Progenitor cell of endocrine pancreas (in vitro differentiated cells): ENCODE data around the gene SOX12. TPM values are rescaled to one million over a fixed set of nuclear protein-coding genes. Genes with fewer than 3 reads are reported as not detected.

Experiments used
- DNase-seq: peaks from one replicate; pipeline ENCODE4 v3.0.0; 2021; ENCODE audit warnings: low spot score; ENCODE audit not compliant: unreplicated experiment
- H3K27ac Mint-ChIP-seq: 2 replicates; pipeline ENCODE4 v1.8.0; 2021; ENCODE audit warnings: mild to moderate bottlenecking, moderate library complexity, mixed read lengths
- H3K27me3 Mint-ChIP-seq: 2 replicates; pipeline ENCODE4 v1.8.0; 2021; ENCODE audit warnings: mixed read lengths
- H3K36me3 Mint-ChIP-seq: 2 replicates; pipeline ENCODE4 v1.8.0; 2022; ENCODE audit warnings: mixed read lengths; ENCODE audit not compliant: insufficient read depth
- H3K4me1 Mint-ChIP-seq: 2 replicates; pipeline ENCODE4 v1.8.0; 2021; ENCODE audit warnings: low read depth, mixed read lengths
- H3K4me3 Mint-ChIP-seq: 2 replicates; pipeline ENCODE4 v1.8.0; 2021; ENCODE audit warnings: low read depth, mild to moderate bottlenecking, moderate library complexity, mixed read lengths
- H3K9me3 Mint-ChIP-seq: 2 replicates; pipeline ENCODE4 v1.8.0; 2021; ENCODE audit warnings: low read depth, mixed read lengths
- total RNA-seq: library from RNA; stranded (reverse); gene quantifications from 2 replicates; pipeline ENCODE4 v1.2.1, GENCODE V29; 2021
- TF ChIP-seq, protein P1 (sequence below): fragments of 200-600 bp; sonication (generic); IDR thresholded peaks from one replicate; pipeline ENCODE4 v1.5.0; 2021; ENCODE audit warnings: antibody characterized with exemption, mild to moderate bottlenecking; ENCODE audit not compliant: unreplicated experiment

The SOX12 gene
- total RNA-seq, 1 donor from 2014 or later: 59.0 TPM

DNA sequence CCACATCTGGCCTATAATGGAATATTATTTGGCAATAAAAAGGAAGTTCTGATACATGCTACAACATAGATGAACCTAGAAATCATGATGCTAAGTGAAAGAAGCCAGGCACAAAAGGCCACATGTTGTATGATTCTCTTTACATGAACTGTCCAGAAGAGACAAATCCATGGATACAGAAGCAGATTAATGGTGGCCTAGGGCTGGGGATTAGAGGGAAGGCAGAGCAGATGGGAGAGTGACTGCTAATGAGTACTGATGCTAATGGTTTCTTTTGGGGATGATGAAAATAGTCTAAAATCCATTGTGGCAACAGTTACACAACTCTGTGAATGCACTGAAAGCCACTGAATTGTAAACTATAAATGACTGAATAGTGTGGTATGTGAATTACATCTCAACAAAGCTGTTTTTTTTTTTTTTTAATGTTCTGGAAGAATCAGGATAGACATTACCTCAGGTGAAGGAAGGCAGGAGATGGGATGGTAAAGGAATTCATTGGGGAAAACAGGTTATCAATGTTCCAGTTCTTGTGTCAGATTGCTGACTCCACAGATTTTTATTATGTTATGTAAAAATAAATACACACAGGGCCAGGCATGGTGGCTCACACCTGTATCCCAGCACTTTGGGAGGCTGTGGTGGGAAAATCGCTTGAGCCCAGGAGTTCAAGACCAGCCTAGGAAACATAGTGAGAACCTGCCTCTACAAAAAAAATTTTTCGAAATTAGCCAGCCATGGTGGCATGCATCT lies 8.9 kb upstream of the SOX12 start:
- TF ChIP-seq, protein P1, sequence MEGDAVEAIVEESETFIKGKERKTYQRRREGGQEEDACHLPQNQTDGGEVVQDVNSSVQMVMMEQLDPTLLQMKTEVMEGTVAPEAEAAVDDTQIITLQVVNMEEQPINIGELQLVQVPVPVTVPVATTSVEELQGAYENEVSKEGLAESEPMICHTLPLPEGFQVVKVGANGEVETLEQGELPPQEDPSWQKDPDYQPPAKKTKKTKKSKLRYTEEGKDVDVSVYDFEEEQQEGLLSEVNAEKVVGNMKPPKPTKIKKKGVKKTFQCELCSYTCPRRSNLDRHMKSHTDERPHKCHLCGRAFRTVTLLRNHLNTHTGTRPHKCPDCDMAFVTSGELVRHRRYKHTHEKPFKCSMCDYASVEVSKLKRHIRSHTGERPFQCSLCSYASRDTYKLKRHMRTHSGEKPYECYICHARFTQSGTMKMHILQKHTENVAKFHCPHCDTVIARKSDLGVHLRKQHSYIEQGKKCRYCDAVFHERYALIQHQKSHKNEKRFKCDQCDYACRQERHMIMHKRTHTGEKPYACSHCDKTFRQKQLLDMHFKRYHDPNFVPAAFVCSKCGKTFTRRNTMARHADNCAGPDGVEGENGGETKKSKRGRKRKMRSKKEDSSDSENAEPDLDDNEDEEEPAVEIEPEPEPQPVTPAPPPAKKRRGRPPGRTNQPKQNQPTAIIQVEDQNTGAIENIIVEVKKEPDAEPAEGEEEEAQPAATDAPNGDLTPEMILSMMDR: no peak
- H3K9me3 Mint-ChIP-seq: no peaks in the 10 kb centered on the region
- DNase-seq: no peak
- H3K27ac Mint-ChIP-seq: no peak overlapping the region
- no peak overlapping the region for H3K4me3 Mint-ChIP-seq
- H3K36me3 Mint-ChIP-seq: peaks cover 4% of the 10 kb centered on the region
- H3K27me3 Mint-ChIP-seq: peaks cover 4% of the 10 kb centered on the region
- no peaks in the 10 kb centered on the region for H3K4me1 Mint-ChIP-seq

DNA sequence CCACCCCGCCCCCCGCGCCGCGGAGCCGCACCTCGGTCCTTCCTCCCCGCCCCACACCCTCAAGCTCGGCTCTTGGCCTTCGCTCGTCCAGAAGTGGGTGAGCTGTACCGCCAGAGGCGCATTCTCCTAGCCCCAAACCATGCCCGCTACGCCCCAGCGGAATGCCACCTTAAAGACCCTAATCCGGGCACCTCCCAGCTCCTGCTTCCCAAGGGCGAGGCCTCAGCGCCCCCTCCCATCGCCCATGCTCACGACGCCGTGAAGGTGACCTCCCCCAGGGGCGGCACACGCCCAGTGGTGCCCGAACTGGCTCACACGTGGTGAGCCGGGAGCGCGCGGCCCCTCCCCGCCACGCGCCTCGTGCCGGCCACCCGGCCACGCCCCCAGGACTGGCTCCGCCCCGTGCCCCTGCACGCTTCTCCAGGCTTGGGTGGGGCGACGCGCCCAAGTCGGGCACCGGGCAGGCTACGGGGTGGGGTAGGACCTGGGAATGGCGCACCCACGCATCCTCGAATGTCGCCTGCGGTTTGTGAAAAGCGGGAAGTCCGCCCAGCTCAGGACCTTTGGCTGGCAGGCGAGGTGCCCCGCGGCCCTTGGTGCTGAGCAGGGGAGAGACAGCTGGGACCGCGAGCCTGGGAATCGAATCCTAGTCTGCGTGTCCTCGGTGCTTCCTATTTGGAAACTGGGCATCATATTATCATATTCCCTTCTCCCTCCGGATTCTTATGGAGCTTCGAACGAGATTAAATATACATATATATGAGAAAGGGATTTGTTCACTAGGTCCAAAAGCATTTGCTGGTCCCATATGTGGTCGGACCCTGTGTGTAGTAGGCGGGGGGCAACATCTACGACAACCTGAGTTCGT lies 941 bp upstream of the SOX12 start:
- peak overlapping the region; percentile 98 for H3K27ac Mint-ChIP-seq
- TF ChIP-seq, protein P1: peak; percentile 50
- peak overlapping the region; percentile 87 for H3K4me3 Mint-ChIP-seq
- peaks cover 15% of the 10 kb centered on the region for H3K4me1 Mint-ChIP-seq
- DNase-seq: peak; percentile 82
- H3K27me3 Mint-ChIP-seq: peaks cover 9% of the 10 kb centered on the region
- no peaks in the 10 kb centered on the region for H3K9me3 Mint-ChIP-seq
- peaks cover 6% of the 10 kb centered on the region for H3K36me3 Mint-ChIP-seq

DNA sequence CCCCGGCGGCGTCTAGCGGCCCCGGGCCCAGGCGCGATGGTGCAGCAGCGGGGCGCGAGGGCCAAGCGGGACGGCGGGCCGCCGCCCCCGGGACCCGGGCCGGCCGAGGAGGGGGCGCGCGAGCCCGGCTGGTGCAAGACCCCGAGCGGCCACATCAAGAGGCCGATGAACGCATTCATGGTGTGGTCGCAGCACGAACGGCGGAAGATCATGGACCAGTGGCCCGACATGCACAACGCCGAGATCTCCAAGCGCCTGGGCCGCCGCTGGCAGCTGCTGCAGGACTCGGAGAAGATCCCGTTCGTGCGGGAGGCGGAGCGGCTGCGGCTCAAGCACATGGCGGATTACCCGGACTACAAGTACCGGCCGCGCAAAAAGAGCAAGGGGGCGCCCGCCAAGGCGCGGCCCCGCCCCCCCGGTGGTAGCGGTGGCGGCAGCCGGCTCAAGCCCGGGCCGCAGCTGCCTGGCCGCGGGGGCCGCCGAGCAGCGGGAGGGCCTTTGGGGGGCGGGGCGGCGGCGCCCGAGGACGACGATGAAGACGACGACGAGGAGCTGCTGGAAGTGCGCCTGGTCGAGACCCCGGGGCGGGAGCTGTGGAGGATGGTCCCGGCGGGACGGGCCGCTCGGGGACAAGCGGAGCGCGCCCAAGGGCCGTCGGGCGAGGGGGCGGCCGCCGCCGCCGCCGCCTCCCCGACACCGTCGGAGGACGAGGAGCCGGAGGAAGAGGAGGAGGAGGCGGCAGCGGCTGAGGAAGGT lies 715 bp downstream of the SOX12 start:
- Mint-ChIP-seq H3K27ac (peak overlapping the region; percentile 93), H3K27me3 (peaks cover 9% of the 10 kb centered on the region), H3K9me3 (no peaks in the 10 kb centered on the region), H3K36me3 (peaks cover 4% of the 10 kb centered on the region), H3K4me1 (peaks cover 23% of the 10 kb centered on the region), H3K4me3 (peak overlapping the region; percentile 89)
- peak; percentile 55 for DNase-seq
- TF ChIP-seq, protein P1: no peak

DNA sequence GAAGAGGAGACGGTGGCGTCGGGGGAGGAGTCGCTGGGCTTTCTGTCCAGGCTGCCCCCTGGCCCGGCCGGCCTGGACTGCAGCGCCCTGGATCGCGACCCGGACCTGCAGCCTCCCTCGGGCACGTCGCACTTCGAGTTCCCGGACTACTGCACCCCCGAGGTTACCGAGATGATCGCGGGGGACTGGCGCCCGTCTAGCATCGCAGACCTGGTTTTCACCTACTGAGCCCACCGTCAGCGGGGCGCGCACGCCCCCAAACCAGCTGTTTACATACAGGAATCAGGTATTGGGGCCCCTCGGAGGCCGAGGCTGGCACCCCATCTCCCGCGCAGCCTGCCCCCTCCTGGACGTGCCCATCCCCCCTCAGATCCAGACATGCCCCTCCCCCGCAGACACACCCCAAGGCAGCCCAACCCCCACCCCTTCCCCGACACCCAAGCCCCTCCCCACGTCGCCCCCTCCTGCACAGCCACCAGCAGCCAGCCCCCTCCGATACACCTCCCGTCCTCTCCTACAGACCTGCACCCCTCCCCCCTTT lies 1.4 kb downstream of the SOX12 start:
- Mint-ChIP-seq H3K9me3 (no peaks in the 10 kb centered on the region), H3K27me3 (peaks cover 3% of the 10 kb centered on the region), H3K27ac (peak overlapping the region; percentile 88), H3K4me3 (peak overlapping the region; percentile 89), H3K4me1 (peaks cover 23% of the 10 kb centered on the region), H3K36me3 (peaks cover 2% of the 10 kb centered on the region)
- TF ChIP-seq, protein P1: no peak
- DNase-seq: peak; percentile 47
